Brain pericyte (primary cell): ENCODE measurements around the gene KCNK7.

ENCODE experiments used
- DNase-seq: peaks from one replicate; pipeline ENCODE4 v3.0.0-alpha.2; 2012; ENCODE audit warnings: low read depth, low spot score

Gene KCNK7

GRCh38 chr11:65611028-65611757, 15.6 kb upstream of the KCNK7 start:
- no peak for DNase-seq

- no peak for DNase-seq
Observed at GRCh38 chr11:65610404-65610803, 14.8 kb upstream of the KCNK7 start.

GRCh38 chr11:65609665-65610064, 14.1 kb upstream of the KCNK7 start:
- no peak for DNase-seq

- DNase-seq = no peak
Observed at GRCh38 chr11:65609229-65609628, 13.6 kb upstream of the KCNK7 start.

- DNase-seq = no peak
Observed at GRCh38 chr11:65607614-65608426, 12.2 kb upstream of the KCNK7 start.

- DNase-seq = peak; percentile 74
Observed at GRCh38 chr11:65606876-65607613, 11.4 kb upstream of the KCNK7 start.

- no peak for DNase-seq
Observed at GRCh38 chr11:65604258-65604657, 8.7 kb upstream of the KCNK7 start.

GRCh38 chr11:65599955-65600246, 4.3 kb upstream of the KCNK7 start:
- DNase-seq = no peak

GRCh38 chr11:65599216-65599954, 3.8 kb upstream of the KCNK7 start:
- DNase-seq = no peak

GRCh38 chr11:65598258-65598699, 2.7 kb upstream of the KCNK7 start:
- no peak for DNase-seq

GRCh38 chr11:65596520-65596919, 920 bp upstream of the KCNK7 start:
- no peak for DNase-seq

GRCh38 chr11:65595131-65595530, 469 bp downstream of the KCNK7 start:
- no peak for DNase-seq

GRCh38 chr11:65593518-65594414, 1.8 kb downstream of the KCNK7 start:
- no peak for DNase-seq

GRCh38 chr11:65592858-65593517, 2.6 kb downstream of the KCNK7 start:
- no peak for DNase-seq

GRCh38 chr11:65591939-65592857, 3.4 kb downstream of the KCNK7 start:
- DNase-seq = no peak

- no peak for DNase-seq
Observed at GRCh38 chr11:65590240-65590738, 5.3 kb downstream of the KCNK7 start.

GRCh38 chr11:65589444-65590239, 6.0 kb downstream of the KCNK7 start:
- DNase-seq = no peak
